Osteoblast (primary cell): ENCODE results near the gene STX10. TPM values are rescaled to one million over a fixed set of nuclear protein-coding genes. Genes with fewer than 3 reads are reported as not detected.

ENCODE experiments used
- DNase-seq: peaks from one replicate; pipeline ENCODE4 v3.0.0; 2011; ENCODE audit warnings: low spot score, mixed read lengths; ENCODE audit not compliant: insufficient read length; ENCODE audit errors: missing footprints
- H2AFZ ChIP-seq: 2 replicates; pipeline ENCODE4 v1.6.0; 2011; ENCODE audit warnings: mild to moderate bottlenecking, low read length
- H3K27ac ChIP-seq: 2 replicates; pipeline ENCODE4 v1.5.1; 2011; ENCODE audit warnings: mild to moderate bottlenecking, low read depth, low read length, moderate library complexity
- H3K27me3 ChIP-seq: 2 replicates; pipeline ENCODE4 v1.6.0; 2012; ENCODE audit warnings: mild to moderate bottlenecking, control low read depth, inconsistent platforms, low read length, moderate library complexity; ENCODE audit not compliant: insufficient read depth
- H3K36me3 ChIP-seq: 2 replicates; pipeline ENCODE4 v1.5.1; 2011; ENCODE audit warnings: mild to moderate bottlenecking, low read length, control low read depth, moderate library complexity; ENCODE audit not compliant: insufficient read depth
- H3K4me1 ChIP-seq: 2 replicates; pipeline ENCODE4 v1.5.1; 2011; ENCODE audit warnings: mild to moderate bottlenecking, low read length, control low read depth, moderate library complexity; ENCODE audit not compliant: insufficient read depth
- H3K4me2 ChIP-seq: 2 replicates; pipeline ENCODE4 v1.6.0; 2011; ENCODE audit warnings: mild to moderate bottlenecking, low read length; ENCODE audit not compliant: insufficient read depth
- H3K4me3 ChIP-seq: fragments of 200-600 bp; sonication (generic); 3 replicates; pipeline ENCODE4 v1.5.1; 2012; ENCODE audit warnings: mild to moderate bottlenecking, low read length, inconsistent platforms; ENCODE audit not compliant: insufficient read depth
- H3K79me2 ChIP-seq: 2 replicates; pipeline ENCODE4 v1.6.0; 2012; ENCODE audit warnings: mild to moderate bottlenecking, low read length, control low read depth, inconsistent platforms; ENCODE audit not compliant: insufficient read depth
- H3K9me3 ChIP-seq: 2 replicates; pipeline ENCODE4 v1.5.1; 2011; ENCODE audit warnings: low read depth, low read length, control low read depth
- H4K20me1 ChIP-seq: 2 replicates; pipeline ENCODE4 v1.6.0; 2012; ENCODE audit warnings: mild to moderate bottlenecking, low read length, control low read depth; ENCODE audit not compliant: insufficient read depth
- total RNA-seq: library from RNA; depleted of rRNA; stranded (reverse); fragments of >200 nt; gene quantifications from 2 replicates; pipeline ENCODE4 v1.2.3, GENCODE V29; 2012
- TF ChIP-seq, protein P1 (sequence below): IDR thresholded peaks from 2 replicates; pipeline ENCODE4 v1.5.1; 2011; ENCODE audit warnings: mild to moderate bottlenecking, low read depth, low read length, moderate library complexity; ENCODE audit errors: extremely low read depth

STX10 gene
- total RNA-seq, 1 donor, result 81.1 TPM

DNA sequence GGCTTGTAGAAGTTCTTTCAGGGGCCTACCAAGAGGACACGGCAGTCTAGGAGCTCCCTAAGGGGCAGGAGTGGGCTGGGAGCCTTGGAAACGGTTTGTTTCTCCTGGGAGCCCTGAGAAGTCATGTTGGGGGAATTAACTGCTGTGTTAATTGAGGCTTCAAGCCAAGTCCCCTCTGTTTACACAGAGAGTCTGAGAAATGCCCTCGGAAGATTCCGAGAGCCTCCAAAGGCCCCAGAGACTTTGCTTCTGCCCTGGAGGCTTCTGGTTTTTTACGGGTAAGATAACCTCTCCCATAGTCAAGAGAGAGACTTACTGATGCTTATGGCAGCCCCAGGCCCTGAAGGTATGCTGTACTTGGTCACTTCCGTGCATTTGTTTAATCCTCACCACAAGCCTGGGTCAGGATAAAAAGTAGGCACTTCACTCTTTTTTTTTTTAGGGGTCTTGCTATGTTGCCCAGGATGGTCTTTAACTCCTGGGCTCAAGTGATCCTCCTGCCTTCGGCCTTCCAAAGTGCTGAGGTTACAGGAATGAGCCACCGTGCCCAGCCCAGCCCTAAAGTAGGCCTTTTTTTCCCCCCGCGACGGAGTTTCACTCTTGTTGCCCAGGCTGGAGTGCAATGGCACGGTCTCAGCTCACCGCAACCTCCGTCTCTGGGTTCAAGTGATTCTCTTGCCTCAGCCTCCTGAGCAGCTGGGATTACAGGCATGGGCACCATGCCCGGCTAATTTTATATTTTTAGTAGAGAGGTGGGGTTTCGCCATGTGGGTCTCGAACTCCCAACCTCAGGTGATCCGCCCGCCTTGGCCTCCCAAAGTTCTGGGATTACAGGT lies 15.2 kb upstream of the STX10 start:
- peak overlapping the region; percentile 67 for H2AFZ ChIP-seq
- peak; percentile 51 for DNase-seq
- H3K4me2 ChIP-seq, result peak overlapping the region; percentile 26

DNA sequence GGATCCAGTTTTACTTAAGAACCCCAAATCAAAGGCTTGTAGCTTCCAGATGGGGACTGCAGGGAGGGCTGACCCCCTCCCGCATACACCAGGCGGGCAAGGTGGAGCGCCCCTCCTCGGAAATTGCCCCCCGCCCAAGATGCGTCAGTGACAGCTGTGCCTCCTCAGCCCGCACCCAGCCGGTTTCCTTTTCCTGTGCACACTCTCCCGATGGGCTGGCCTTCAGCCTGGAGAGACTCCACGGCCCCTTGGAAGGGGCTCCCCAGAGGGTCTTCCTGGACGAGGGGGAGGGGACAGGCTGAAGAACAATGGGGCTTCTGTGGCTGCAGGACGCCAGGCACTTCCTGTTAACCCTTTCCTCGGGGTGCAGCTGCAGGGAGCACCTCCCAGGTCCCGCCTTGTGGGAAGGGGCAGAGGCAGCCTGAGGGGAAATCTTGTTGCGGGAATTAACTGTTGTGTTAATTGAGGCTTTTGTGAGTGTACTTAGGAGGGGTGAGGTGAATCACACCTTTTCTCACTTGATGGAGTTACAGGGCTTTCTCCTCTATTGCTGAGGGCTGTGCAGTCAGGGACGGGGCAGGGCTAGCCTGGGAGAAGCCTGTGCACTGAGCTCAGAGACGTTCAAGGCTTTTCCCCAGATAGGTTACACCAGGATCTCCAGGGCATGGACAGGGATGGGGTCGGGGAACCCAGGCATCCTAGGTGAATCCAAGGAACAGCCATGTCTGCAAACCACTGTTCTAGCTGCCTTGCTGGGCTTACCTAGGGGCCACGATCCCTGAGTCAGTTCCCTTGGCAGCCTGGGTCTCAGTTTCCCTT lies 14.4 kb upstream of the STX10 start:
- H3K27ac ChIP-seq, result peak overlapping the region; percentile 86
- H3K9me3 ChIP-seq, result no peaks in the 10 kb centered on the region
- peak overlapping the region; percentile 86 for H3K4me2 ChIP-seq
- DNase-seq, result peak; percentile 83
- H2AFZ ChIP-seq, result peak overlapping the region; percentile 67
- no peaks in the 10 kb centered on the region for H3K79me2 ChIP-seq
- peak overlapping the region; percentile 49 for H3K4me3 ChIP-seq
- TF ChIP-seq, protein P1, sequence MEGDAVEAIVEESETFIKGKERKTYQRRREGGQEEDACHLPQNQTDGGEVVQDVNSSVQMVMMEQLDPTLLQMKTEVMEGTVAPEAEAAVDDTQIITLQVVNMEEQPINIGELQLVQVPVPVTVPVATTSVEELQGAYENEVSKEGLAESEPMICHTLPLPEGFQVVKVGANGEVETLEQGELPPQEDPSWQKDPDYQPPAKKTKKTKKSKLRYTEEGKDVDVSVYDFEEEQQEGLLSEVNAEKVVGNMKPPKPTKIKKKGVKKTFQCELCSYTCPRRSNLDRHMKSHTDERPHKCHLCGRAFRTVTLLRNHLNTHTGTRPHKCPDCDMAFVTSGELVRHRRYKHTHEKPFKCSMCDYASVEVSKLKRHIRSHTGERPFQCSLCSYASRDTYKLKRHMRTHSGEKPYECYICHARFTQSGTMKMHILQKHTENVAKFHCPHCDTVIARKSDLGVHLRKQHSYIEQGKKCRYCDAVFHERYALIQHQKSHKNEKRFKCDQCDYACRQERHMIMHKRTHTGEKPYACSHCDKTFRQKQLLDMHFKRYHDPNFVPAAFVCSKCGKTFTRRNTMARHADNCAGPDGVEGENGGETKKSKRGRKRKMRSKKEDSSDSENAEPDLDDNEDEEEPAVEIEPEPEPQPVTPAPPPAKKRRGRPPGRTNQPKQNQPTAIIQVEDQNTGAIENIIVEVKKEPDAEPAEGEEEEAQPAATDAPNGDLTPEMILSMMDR, result no peak
- no peaks in the 10 kb centered on the region for H4K20me1 ChIP-seq
- no peaks in the 10 kb centered on the region for H3K27me3 ChIP-seq
- no peaks in the 10 kb centered on the region for H3K36me3 ChIP-seq
- H3K4me1 ChIP-seq, result peaks cover 57% of the 10 kb centered on the region

More for the DNA sequence above, 15.2 kb upstream of the STX10 start:
- Histone ChIP-seq H4K20me1 (no peaks in the 10 kb centered on the region), H3K9me3 (no peaks in the 10 kb centered on the region), H3K4me1 (peaks cover 62% of the 10 kb centered on the region), H3K79me2 (no peaks in the 10 kb centered on the region), H3K27ac (peak overlapping the region; percentile 86), H3K27me3 (no peaks in the 10 kb centered on the region), H3K4me3 (no peak overlapping the region), H3K36me3 (no peaks in the 10 kb centered on the region)
- TF ChIP-seq, protein P1, result no peak

DNA sequence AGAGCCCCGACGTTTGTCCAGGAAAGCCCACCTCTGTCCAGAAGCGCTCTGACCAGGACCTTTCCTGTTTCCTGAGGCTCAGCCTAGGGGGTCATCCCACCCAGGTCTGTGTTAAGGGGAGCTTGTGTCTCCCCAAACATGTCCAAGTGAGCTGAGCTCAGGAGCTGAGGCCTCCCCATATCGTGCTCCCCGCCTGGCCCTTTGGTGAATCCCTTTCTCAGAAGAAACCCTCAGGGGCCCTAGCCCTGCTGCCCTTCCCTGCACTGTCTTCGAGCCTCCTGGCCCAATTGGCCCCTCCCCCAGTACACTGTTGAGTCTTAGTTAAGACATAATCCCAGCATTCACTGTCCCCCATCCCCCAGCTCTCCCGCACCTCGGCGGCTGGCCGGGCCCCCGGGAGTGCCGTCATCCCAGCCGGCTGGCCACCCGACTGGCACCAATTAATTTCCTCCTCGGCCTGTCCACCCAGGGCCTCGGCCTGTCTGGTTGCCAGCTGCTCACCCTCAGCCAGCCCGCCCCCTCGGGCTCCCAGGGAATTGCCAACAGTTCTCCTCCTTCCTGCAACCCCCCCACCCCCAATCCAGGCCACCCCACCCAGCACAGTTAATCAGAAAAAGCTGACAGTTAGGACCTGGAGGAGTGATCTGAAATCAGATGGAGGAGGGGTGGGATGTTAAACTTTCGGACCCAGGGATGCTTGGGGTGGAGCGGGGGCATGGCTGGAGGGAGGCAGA lies 13.6 kb upstream of the STX10 start:
- H4K20me1 ChIP-seq, result no peaks in the 10 kb centered on the region
- H3K36me3 ChIP-seq, result no peaks in the 10 kb centered on the region
- H3K4me2 ChIP-seq, result peak overlapping the region; percentile 86
- H3K9me3 ChIP-seq, result no peaks in the 10 kb centered on the region
- no peaks in the 10 kb centered on the region for H3K79me2 ChIP-seq
- peak overlapping the region; percentile 61 for H3K4me3 ChIP-seq
- H3K27ac ChIP-seq, result peak overlapping the region; percentile 86
- TF ChIP-seq, protein P1, result no peak
- H3K4me1 ChIP-seq, result peaks cover 55% of the 10 kb centered on the region
- H3K27me3 ChIP-seq, result no peaks in the 10 kb centered on the region
- peak overlapping the region; percentile 75 for H2AFZ ChIP-seq
- peak; percentile 93 for DNase-seq
